Measurements from ENCODE around the gene ARIH2.
A peak's percentile ranks its signal among the peaks of the same experiment; 100 is the strongest.
"Not testable (repeated sequence)": the region's sequence is repeated elsewhere in the genome, so short reads cannot be mapped to it uniquely, and the experiment has no call there.

Gene ARIH2

GRCh38 chr3:49005998-49006397, 87.4 kb downstream of the ARIH2 start:
- no peak for DNase-seq

DNA sequence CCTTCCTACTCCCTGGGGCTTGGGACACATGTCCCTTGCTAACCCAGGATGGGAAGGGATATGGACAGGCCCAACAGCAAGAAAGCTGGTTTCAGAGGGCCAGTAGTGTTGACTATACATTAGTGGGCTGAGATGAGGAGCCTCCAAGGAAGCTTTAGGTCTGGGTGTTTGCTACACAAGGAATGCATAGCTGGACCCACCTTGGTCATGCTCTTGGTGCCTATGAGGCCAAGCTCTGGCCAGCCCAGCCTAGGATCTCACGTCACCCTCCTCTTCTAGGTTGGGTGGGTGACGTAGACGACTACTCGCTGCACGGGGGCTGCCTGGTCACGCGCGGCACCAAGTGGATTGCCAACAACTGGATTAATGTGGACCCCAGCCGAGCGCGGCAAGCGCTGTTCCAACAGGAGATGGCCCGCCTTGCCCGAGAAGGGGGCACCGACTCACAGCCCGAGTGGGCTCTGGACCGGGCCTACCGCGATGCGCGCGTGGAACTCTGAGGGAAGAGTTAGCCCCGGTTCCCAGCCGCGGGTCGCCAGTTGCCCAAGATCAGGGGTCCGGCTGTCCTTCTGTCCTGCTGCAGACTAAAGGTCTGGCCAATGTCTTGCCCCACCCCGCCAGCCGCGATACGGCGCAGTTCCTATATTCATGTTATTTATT, 87.9 kb downstream of the ARIH2 start:
- DNase-seq = no peak

DNA sequence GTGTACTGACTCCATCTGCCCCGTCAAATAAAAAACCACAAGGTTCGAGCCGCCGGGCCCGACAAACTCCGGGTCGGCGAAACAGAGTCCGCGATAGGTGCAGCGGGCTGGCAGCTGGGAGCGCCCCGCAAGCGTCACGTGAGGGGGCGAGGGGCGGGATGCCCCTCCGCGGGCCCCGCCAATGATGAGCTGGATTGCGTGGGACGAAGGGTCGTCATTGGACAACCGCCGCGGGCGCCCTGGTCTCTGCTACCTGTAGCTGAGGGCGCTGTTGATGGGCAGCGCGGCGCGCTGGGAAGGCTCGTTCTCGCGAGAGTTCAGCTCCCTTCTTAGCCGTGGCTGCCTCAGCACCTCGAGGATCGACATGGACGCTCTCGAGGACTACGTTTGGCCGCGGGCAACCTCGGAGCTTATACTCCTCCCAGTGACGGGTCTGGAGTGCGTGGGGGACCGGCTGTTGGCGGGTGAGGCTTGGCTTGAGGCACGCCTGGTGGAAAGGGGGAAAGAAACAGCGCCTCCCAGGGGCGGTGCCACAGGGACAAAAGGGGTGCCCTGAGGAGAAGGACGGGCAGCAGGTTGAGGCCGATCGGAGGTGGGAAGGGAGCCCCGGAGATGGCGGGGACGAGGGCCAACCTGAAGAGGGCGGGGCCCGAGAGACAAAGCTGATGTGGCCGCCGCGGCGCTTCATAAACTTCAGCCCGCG, 88.6 kb downstream of the ARIH2 start, which contains the start of gene WDR6:
Gene WDR6, plus strand, starts transcription at position 324 of the 703 bp plus-strand sequence. Its CDS starts 41 bp downstream, at position 365.
- peak; percentile 99 for DNase-seq

- DNase-seq = peak; percentile 90
Measured at GRCh38 chr3:49007771-49008528, 89.3 kb downstream of the ARIH2 start.

DNA sequence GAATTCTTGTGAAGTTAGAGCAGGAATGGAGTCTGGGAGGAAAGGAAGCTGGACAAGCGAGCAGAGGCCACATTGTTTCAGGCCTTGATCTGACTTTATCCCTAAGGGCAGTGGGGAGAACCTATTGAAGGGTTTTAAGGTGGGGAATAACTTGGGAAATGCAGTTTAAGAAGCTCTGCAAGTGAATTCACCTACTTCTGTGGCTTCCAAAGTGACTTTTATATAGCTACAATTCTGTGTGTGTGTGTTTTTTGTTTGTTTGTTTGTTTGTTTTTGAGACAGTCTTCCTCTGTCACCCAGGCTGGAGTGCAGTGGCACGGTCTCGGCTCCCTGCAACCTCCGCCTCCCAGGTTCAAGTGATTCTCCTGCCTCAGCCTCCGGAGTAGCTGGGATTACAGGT, 90.0 kb downstream of the ARIH2 start:
- DNase-seq = not testable (repeated sequence)

DNA sequence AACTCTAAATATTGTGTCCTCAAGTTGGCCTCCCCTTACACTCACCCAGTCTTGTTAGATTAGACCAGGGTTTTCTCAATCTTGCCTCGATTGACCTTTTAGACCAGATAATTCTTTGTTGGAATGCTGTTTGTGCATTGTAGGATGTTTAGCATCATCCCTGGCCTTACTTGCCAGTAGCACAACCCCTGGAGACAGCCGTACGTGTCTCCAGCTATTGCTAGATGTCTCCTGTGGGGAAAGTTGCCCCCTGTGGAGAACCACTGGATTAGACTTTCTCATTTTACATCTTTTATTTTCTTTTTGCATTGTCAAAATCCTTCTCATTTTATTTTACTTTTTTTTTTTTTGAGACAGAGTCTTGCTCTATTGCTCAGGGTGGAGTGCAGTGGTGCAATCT, 90.8 kb downstream of the ARIH2 start:
- no peak for DNase-seq

- DNase-seq = no peak
Measured at GRCh38 chr3:49012441-49013017, 93.9 kb downstream of the ARIH2 start.

GRCh38 chr3:49013113-49013737, 94.6 kb downstream of the ARIH2 start:
- no peak for DNase-seq

DNA sequence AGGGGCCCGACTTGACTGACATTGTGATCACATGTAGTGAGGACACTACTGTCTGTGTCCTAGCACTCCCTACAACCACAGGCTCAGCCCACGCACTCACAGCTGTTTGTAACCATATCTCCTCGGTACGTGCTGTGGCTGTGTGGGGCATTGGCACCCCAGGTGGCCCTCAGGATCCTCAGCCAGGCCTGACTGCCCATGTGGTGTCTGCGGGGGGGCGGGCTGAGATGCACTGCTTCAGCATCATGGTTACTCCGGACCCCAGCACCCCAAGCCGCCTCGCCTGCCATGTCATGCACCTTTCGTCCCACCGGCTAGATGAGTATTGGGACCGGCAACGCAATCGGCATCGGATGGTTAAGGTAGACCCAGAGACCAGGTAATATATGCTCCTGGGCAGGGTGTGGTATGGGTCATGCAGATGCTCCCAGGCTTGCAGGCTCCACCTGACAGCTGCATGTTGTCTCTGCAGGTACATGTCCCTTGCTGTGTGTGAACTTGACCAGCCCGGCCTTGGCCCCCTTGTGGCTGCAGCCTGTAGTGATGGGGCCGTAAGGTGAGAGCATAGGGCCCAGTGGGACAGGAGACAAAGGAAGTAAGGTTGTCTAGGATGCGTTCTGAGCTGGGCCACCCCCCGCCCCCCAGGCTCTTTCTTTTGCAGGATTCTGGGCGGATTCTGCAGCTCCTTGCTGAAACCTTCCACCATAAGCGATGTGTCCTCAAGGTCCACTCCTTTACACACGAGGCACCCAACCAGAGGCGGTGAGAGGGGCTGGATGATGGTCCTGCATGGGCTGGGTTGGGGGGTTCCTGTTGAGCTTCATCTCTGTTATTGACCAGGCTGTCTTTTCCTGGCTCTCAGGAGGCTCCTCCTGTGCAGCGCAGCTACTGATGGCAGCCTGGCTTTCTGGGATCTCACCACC, 95.4 kb downstream of the ARIH2 start:
- no peak for DNase-seq

GRCh38 chr3:49015072-49015471, 96.4 kb downstream of the ARIH2 start:
- no peak for DNase-seq

DNA sequence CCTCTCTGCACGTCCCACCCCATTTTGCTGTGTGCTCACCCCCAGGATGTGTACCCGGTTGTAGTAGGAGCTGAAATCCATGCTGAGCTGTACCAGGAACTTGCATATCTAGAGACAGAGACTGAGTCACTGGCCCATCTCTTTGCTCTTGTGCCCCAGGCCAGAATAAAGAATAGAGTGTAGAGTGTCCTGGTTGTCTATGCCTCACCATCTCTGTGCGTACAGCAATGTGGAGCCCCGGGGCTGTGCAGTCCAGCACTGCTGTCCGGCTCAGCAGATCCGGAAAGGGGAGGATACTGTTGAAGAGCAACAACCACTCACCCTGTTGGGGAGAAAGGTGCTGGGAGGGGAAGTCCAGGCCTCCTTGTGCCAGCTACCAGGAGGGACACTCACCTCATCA, 97.1 kb downstream of the ARIH2 start:
- DNase-seq = no peak

DNA sequence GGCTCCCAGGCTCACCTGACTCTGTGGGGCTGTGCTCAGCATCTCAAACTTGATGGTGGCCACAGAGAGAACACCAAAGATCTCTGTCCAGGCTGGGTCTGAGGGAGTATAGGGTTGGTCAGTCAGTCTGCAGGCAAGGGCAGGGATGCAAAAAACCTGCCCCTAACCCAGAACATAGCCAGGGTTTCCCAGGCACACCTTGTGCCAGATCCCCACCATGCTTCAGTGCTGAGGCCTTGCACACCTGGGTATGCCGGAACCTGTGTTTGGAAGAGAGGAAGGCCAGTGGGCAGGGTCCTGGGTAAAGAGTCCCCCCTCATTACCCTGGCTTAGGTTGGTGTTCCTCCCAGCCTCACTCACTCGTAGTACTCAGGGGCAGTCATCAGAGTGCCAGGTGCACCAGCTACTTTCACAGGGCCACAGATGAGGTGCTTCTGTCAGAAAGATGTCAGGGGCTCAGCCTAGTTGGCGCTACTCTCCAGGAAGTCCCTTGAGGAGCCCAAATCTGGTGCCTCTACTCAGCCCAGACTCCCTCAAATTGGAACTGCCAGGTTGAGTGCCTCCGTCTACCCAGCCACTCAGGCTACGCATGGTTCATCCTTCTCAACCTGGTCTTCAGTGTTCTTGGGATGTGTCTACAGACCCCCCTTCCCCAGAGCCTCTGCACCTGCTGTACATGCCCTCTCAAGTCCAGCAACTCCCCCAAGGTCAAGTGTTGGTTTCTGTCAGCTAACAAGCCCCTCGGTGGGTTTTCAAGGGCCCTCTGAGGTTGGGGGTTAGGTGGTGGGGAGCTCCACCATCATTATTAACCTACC, 98.0 kb downstream of the ARIH2 start:
- DNase-seq = no peak

DNA sequence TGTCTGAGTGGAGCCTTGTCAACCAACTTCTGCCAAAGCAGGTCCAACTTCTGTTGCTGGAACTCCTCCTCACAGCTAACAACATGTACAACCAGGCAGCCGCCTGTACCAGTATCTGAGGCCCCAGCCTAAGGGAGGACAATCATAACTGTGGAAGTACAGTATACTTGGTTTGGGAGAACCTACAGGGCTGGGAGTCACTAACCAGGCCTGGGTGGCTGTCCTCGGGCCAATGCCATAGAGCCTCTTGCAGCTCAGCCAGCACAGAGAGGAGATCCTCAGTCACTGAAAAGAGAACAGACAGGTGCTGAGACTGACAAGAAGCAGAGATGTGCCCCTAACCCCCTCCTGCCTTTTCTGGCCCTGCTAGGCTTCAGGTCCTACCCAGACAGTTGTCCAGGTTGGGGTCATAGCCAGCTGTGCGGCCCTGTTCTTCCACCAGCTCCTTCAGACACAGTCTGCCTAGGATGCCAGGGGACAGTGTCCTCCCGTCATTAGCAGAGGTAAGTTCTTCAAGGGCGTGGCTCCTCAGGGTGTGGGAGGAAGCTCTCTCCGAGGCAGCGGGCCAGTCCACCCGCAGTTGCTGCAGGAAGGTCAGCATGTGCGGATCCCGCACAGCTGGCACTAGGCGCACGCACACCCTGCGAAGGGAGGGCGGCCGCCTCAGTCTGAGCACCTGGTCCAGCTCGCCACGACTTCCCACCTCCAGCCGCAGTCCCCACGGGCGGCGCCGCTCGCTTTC, 98.8 kb downstream of the ARIH2 start:
- DNase-seq = no peak

DNA sequence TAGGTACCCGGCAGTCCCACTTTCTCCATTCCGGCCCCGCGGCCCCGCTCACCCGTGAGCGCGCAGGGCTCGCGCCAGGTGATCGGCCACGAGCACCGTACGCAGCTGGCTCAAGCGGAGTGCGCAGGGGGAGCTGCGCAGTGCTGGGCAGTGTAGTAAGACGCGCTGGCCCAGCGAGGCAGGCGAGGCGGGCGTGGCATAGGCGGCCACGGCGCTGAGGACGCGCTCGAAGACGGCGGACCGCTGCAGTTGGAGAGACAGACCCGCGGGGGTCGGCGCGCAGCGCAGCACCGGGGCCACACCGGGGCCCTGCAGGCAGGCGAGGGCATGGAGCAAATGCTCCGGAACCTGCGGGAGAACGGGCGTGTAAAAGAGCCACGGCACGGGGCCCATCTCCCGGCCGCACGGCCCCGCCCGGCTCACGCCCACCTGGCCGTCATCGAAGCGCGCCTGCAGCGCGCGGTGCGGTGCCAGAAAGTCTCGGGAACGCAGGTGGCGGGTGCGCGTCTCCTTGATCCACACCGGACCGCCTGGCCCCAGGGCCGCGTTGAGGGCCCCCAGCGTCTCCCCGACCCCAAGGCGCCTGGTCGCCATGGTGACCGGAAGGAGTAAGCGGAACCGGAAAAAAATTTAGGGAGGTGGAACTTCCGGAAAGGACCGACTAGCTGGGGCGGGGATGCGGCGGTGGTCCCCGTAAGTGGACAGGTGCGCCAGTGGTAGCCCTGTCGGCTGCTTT, 99.5 kb downstream of the ARIH2 start, which contains the start of gene DALRD3:
Gene DALRD3, minus strand, starts transcription at position 610 of the 736 bp plus-strand sequence. Its CDS starts 16 bp downstream, at position 594.
- DNase-seq = peak; percentile 71

GRCh38 chr3:49018707-49019006, 100.0 kb downstream of the ARIH2 start:
- DNase-seq = no peak

GRCh38 chr3:49019941-49020329, 101.3 kb downstream of the ARIH2 start:
- DNase-seq = no peak

- peak; percentile 18 for DNase-seq
Measured at GRCh38 chr3:49020330-49021212, 101.9 kb downstream of the ARIH2 start.

- DNase-seq = peak; percentile 96
Measured at GRCh38 chr3:49021213-49021812, 102.7 kb downstream of the ARIH2 start.
